BE2C (cell line): ENCODE results near the gene CCDC61.

Experiments
- DNase-seq: peaks from one replicate; pipeline ENCODE4 v3.0.0-alpha.2; 2020
- H3K27me3 ChIP-seq: fragments of 250-450 bp; sonication (Bioruptor Pico); 2 replicates; pipeline ENCODE4 v1.5.1; 2020; ENCODE audit warnings: mild to moderate bottlenecking
- H3K36me3 ChIP-seq: fragments of 250-450 bp; sonication (Bioruptor Pico); 2 replicates; pipeline ENCODE4 v1.5.1; 2020; ENCODE audit warnings: mild to moderate bottlenecking
- H3K4me1 ChIP-seq: fragments of 250-450 bp; sonication (Bioruptor Pico); 2 replicates; pipeline ENCODE4 v1.5.1; 2020
- H3K4me3 ChIP-seq: 2 replicates; pipeline ENCODE4 v1.5.1; 2011; ENCODE audit warnings: low read depth, low read length
- H3K9me3 ChIP-seq: fragments of 250-450 bp; sonication (Bioruptor Pico); 2 replicates; pipeline ENCODE4 v1.5.1; 2020
- CTCF ChIP-seq: IDR thresholded peaks from 2 replicates; pipeline ENCODE4 v1.5.1; 2012; ENCODE audit warnings: mild to moderate bottlenecking, low read depth, low read length

CCDC61 gene

GRCh38 chr19:46056536-46056935 lies 61.3 kb downstream of the CCDC61 start:
- no peaks in the 10 kb centered on the region for H3K9me3 ChIP-seq
- H3K27me3 ChIP-seq, result peaks cover 36% of the 10 kb centered on the region
- no peaks in the 10 kb centered on the region for H3K36me3 ChIP-seq
- no peak for TF ChIP-seq CTCF
- no peak for DNase-seq
- no peak overlapping the region for H3K4me3 ChIP-seq
- no peaks in the 10 kb centered on the region for H3K4me1 ChIP-seq

- Histone ChIP-seq H3K9me3 (no peaks in the 10 kb centered on the region), H3K36me3 (no peaks in the 10 kb centered on the region), H3K4me1 (no peaks in the 10 kb centered on the region), H3K4me3 (no peak overlapping the region), H3K27me3 (peaks cover 43% of the 10 kb centered on the region)
- DNase-seq, result no peak
- TF ChIP-seq CTCF, result no peak
Measured at GRCh38 chr19:46058778-46059177, 63.5 kb downstream of the CCDC61 start.

GRCh38 chr19:46060012-46060411 lies 64.7 kb downstream of the CCDC61 start:
- Histone ChIP-seq H3K4me1 (no peaks in the 10 kb centered on the region), H3K27me3 (peaks cover 43% of the 10 kb centered on the region), H3K4me3 (no peak overlapping the region), H3K9me3 (no peaks in the 10 kb centered on the region), H3K36me3 (no peaks in the 10 kb centered on the region)
- DNase-seq, result no peak
- TF ChIP-seq CTCF, result no peak

- Histone ChIP-seq H3K4me3 (no peak overlapping the region), H3K36me3 (no peaks in the 10 kb centered on the region), H3K27me3 (peaks cover 66% of the 10 kb centered on the region), H3K9me3 (no peaks in the 10 kb centered on the region), H3K4me1 (no peaks in the 10 kb centered on the region)
- no peak for DNase-seq
- TF ChIP-seq CTCF, result no peak
Measured at GRCh38 chr19:46063201-46063600, 67.9 kb downstream of the CCDC61 start.

- peaks cover 65% of the 10 kb centered on the region for H3K27me3 ChIP-seq
- no peaks in the 10 kb centered on the region for H3K9me3 ChIP-seq
- no peak overlapping the region for H3K4me3 ChIP-seq
- no peaks in the 10 kb centered on the region for H3K36me3 ChIP-seq
- no peaks in the 10 kb centered on the region for H3K4me1 ChIP-seq
- DNase-seq, result no peak
- TF ChIP-seq CTCF, result no peak
Measured at GRCh38 chr19:46065486-46066071, 70.3 kb downstream of the CCDC61 start.

GRCh38 chr19:46066471-46066870 lies 71.2 kb downstream of the CCDC61 start:
- Histone ChIP-seq H3K27me3 (peaks cover 68% of the 10 kb centered on the region), H3K4me1 (no peaks in the 10 kb centered on the region)

More at GRCh38 chr19:46066471-46066870, 71.2 kb downstream of the CCDC61 start:
- no peak for TF ChIP-seq CTCF
- no peak for DNase-seq
- H3K4me3 ChIP-seq, result no peak overlapping the region
- no peaks in the 10 kb centered on the region for H3K36me3 ChIP-seq
- no peaks in the 10 kb centered on the region for H3K9me3 ChIP-seq
